Ishikawa (cell line): ENCODE results near the gene MAST4.

Source experiments
- CREB1 ChIP-seq: IDR thresholded peaks from 2 replicates; pipeline ENCODE4 v1.6.1; 2012; ENCODE audit warnings: low read depth
- MAX ChIP-seq: IDR thresholded peaks from 2 replicates; pipeline ENCODE4 v1.6.1; 2012
- RAD21 ChIP-seq: IDR thresholded peaks from 2 replicates; pipeline ENCODE4 v1.6.1; 2012; ENCODE audit warnings: low read depth
- TAF1 ChIP-seq: IDR thresholded peaks from 2 replicates; pipeline ENCODE4 v1.6.1; 2012; ENCODE audit warnings: low read depth, mild to moderate bottlenecking
- USF1 ChIP-seq: IDR thresholded peaks from 2 replicates; pipeline ENCODE4 v1.6.1; 2012

- no peak for TF ChIP-seq USF1
- no peak for TF ChIP-seq RAD21
- TF ChIP-seq CREB1: no peak
- no peak for TF ChIP-seq MAX
- no peak for TF ChIP-seq TAF1
These were observed 131.4 kb downstream of the MAST4 start for GRCh38 chr5:66727630-66728029.
